ENCODE results near the gene IQSEC1. TPM values are rescaled to one million over a fixed set of nuclear protein-coding genes. Genes with fewer than 3 reads are reported as not detected.
A peak's percentile ranks its signal among the peaks of the same experiment; 100 is the strongest.

IQSEC1 gene
- total and polyA plus RNA-seq, 2 of the 8 experiments (the other 6 are each of a cell fraction or from before 2014, with no cell fraction given), result 6.8 to 28.8 TPM

DNA sequence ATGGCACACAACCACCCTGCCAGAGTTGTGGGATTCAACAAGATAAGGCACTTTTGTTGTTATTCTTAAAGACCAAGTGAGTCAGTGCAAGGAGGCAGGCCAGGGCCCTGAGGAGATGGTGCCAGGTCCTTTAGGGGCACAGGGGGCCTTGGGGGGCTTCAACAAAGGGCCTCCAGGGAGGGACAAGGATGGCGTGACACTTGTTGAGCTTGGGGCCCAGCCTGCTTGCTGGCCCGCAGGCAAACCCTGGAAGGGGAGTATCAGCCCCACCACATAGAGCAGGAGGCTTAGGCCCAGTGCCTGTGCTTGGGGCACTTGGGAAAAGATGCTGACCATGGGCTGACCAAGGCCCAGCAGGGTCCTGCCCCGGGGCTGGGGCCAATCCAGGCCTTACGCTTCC is 5.5 kb downstream of the IQSEC1 start:
- Histone ChIP-seq H3K27me3 (replicated peaks in 1 of 4; ENCODE audit: control insufficient read depth in 3 of 4, extremely low read depth in 1 of 4, insufficient read depth in 3 of 4, low read length in 3 of 4) (peaks cover 0 to 9% (median 6%) of the 10 kb centered on the region in 4 experiments; a peak in 4 of 7 replicates), H3K23ac (ENCODE audit: insufficient read length) (no peak overlapping the region), H2AK5ac (ENCODE audit: low read depth, low read length) (no peak overlapping the region), H3K9ac (replicated peaks in 1 of 4; ENCODE audit: extremely low read depth in 1 of 4, low read depth in 3 of 4, low read length in 3 of 4) (no peak overlapping the region), H3K4ac (replicated peaks; ENCODE audit: insufficient read length, low read depth, low read length) (no peak overlapping the region), H3K4me3 (ENCODE audit: extremely low read depth in 1 of 4, insufficient read depth in 2 of 4, low read depth in 3 of 4, low read length in 4 of 4) (no peak overlapping the region), H2BK120ac (replicated peaks; ENCODE audit: low read depth, low read length) (no peak overlapping the region), H3K9me3 (ENCODE audit: insufficient read depth in 2 of 2, low read depth in 1 of 2, low read length in 1 of 2) (no peaks in the 10 kb centered on the region), H3K27ac (ENCODE audit: low read depth, low read length) (no peak overlapping the region), H3K4me2 (ENCODE audit: insufficient read depth in 1 of 2, low read depth in 2 of 2, low read length in 2 of 2) (no peak overlapping the region), H4K91ac (replicated peaks; ENCODE audit: insufficient read length, low read length) (no peak overlapping the region), H2BK20ac (ENCODE audit: low read length) (no peak overlapping the region), H3K36me3 (ENCODE audit: control insufficient read depth in 2 of 4, insufficient read depth in 4 of 4, low read length in 3 of 4) (no peaks in the 10 kb centered on the region), H3K4me1 (replicated peaks in 1 of 4; ENCODE audit: control insufficient read depth in 3 of 4, insufficient read depth in 4 of 4, low read length in 3 of 4) (peaks cover 0 to 7% (median 3%) of the 10 kb centered on the region in 4 experiments; a peak in 4 of 7 replicates), H3K23me2 (ENCODE audit: low read depth, low read length) (0 out of 2 replicates have a peak, but pooled peaks cover under 1% of the 10 kb centered on the region), H3K79me1 (ENCODE audit: low read depth, low read length) (no peaks in the 10 kb centered on the region), H4K8ac (ENCODE audit: extremely low read depth, insufficient read depth, low read length) (no peak overlapping the region), H2BK12ac (ENCODE audit: low read depth, low read length) (no peak overlapping the region), H2AFZ (ENCODE audit: low read length) (no peak overlapping the region), H3K18ac (ENCODE audit: extremely low read depth, low read length) (no peak overlapping the region), H3K56ac (replicated peaks; ENCODE audit: insufficient read length, low read depth, low read length) (no peak overlapping the region), H4K5ac (ENCODE audit: insufficient read length, low read depth, low read length) (no peak overlapping the region), H2BK15ac (ENCODE audit: low read length) (no peak overlapping the region), H3K14ac (ENCODE audit: insufficient read length) (no peak overlapping the region), H4K20me1 (replicated peaks in 1 of 2; ENCODE audit: control insufficient read depth in 1 of 2, insufficient read depth in 2 of 2, low read length in 2 of 2) (peaks cover 2 to 3% of the 10 kb centered on the region in 2 experiments), H2BK5ac (ENCODE audit: low read depth, low read length) (0 out of 2 replicates have a peak overlapping the region, but pooled peaks have one; percentile 16), H3K79me2 (ENCODE audit: control insufficient read depth in 1 of 2, insufficient read depth in 2 of 2, low read length in 2 of 2) (no peaks in the 10 kb centered on the region)
- ChIA-PET CTCF (ENCODE audit: partially characterized antibody) (interaction anchor here (1.3 to 1.8 kb wide), 4 partner anchors 14 to 40 kb away, joined by 3 to 6 read pairs (median 4); no protein-coding TSS in a partner anchor), POLR2A (ENCODE audit: partially characterized antibody) (no interaction called here)
- 92% methylated on average over 3 of the region's 4 CpGs; no CpG with 5 or more reads in 1 of the 2 experiments for WGBS, 2 experiments (ENCODE audit: extremely low coverage in 1 of 2, insufficient coverage in 1 of 2, insufficient read length in 1 of 2, insufficient replicate concordance in 2 of 2, low coverage in 1 of 2, low lambda C conversion rate in 2 of 2, missing lambda C conversion rate in 1 of 2)
- DNase-seq (ENCODE audit: low read depth in 1 of 2, low spot score in 2 of 2), result no peak
- TF ChIP-seq CBX8 (IDR thresholded peaks at IDR 0.05; ENCODE audit: borderline replicate concordance, low read depth, low read length), result no peak
- no peak for TF ChIP-seq RFX5 (IDR thresholded peaks at IDR 0.05; ENCODE audit: borderline replicate concordance, low read depth, low read length)
- no peak for TF ChIP-seq EP300 (IDR thresholded peaks at IDR 0.05; ENCODE audit: borderline replicate concordance in 1 of 2, low read depth in 2 of 2, low read length in 2 of 2)
- no peak for TF ChIP-seq CBX5 (IDR thresholded peaks at IDR 0.05; ENCODE audit: low read depth, low read length)
- TF ChIP-seq EGR1 (IDR thresholded peaks at IDR 0.05; ENCODE audit: borderline replicate concordance, low read depth, low read length), result no peak
- TF ChIP-seq HDAC6 (IDR thresholded peaks at IDR 0.05; ENCODE audit: low read depth, low read length), result no peak
- TF ChIP-seq POLR2A (IDR thresholded peaks at IDR 0.05; ENCODE audit: control extremely low read depth in 1 of 2, low read depth in 2 of 2, low read length in 2 of 2), result no peak
- no peak for FAIRE-seq
